Ishikawa (cell line): Measurements from ENCODE around the gene CT55.

Source experiments
- EP300 ChIP-seq: IDR thresholded peaks from 2 replicates; pipeline ENCODE4 v1.6.1; 2012; ENCODE audit warnings: borderline replicate concordance
- FOXM1 ChIP-seq: IDR thresholded peaks from 2 replicates; pipeline ENCODE4 v1.6.1; 2012; ENCODE audit warnings: low read depth, borderline replicate concordance
- RAD21 ChIP-seq: IDR thresholded peaks from 2 replicates; pipeline ENCODE4 v1.6.1; 2012; ENCODE audit warnings: low read depth
- TAF1 ChIP-seq: IDR thresholded peaks from 2 replicates; pipeline ENCODE4 v1.6.1; 2012; ENCODE audit warnings: low read depth, mild to moderate bottlenecking
- TF ChIP-seq, protein P1 (sequence below): IDR thresholded peaks from 2 replicates; pipeline ENCODE4 v1.6.1; 2012; ENCODE audit warnings: low read depth, mild to moderate bottlenecking

DNA sequence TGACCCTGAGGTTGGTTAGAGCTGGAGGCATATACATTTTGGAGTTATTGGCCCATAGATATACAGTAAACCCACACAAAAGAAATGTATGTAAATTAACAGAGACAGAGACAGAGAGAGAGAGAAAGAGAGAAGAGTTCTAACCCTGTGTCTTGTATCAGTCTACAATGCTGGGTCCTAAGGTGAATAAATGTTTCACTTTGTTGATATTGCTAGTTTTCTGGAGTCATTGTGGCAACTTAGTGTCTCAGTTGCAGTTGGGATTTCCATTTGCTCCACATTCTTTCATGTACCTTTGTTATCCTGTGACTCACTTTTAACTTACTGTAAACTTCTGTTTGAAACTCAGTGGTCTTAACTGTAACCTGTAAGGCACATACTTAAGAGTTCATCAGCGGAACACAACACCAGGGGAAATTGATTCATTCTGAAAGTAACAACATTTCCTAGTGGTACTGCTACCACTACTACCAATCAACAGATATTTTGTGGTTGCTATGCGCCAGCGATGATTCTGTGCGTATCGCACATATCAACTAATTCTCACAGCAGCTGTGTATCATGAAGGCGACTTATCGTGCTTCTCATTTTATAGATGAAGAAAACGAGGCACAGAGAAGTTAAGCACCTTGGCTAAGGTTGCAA is 42.1 kb upstream of the CT55 start:
- TF ChIP-seq TAF1 (no peak), RAD21 (no peak), EP300 (no peak), FOXM1 (no peak)
- TF ChIP-seq, protein P1, sequence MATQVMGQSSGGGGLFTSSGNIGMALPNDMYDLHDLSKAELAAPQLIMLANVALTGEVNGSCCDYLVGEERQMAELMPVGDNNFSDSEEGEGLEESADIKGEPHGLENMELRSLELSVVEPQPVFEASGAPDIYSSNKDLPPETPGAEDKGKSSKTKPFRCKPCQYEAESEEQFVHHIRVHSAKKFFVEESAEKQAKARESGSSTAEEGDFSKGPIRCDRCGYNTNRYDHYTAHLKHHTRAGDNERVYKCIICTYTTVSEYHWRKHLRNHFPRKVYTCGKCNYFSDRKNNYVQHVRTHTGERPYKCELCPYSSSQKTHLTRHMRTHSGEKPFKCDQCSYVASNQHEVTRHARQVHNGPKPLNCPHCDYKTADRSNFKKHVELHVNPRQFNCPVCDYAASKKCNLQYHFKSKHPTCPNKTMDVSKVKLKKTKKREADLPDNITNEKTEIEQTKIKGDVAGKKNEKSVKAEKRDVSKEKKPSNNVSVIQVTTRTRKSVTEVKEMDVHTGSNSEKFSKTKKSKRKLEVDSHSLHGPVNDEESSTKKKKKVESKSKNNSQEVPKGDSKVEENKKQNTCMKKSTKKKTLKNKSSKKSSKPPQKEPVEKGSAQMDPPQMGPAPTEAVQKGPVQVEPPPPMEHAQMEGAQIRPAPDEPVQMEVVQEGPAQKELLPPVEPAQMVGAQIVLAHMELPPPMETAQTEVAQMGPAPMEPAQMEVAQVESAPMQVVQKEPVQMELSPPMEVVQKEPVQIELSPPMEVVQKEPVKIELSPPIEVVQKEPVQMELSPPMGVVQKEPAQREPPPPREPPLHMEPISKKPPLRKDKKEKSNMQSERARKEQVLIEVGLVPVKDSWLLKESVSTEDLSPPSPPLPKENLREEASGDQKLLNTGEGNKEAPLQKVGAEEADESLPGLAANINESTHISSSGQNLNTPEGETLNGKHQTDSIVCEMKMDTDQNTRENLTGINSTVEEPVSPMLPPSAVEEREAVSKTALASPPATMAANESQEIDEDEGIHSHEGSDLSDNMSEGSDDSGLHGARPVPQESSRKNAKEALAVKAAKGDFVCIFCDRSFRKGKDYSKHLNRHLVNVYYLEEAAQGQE: no peak
